ENCODE results near the gene GPR108.

The GPR108 gene

GRCh38 chr19:6736169-6736916 is 1.0 kb downstream of the GPR108 start:
- peak; percentile 72 for DNase-seq

DNA sequence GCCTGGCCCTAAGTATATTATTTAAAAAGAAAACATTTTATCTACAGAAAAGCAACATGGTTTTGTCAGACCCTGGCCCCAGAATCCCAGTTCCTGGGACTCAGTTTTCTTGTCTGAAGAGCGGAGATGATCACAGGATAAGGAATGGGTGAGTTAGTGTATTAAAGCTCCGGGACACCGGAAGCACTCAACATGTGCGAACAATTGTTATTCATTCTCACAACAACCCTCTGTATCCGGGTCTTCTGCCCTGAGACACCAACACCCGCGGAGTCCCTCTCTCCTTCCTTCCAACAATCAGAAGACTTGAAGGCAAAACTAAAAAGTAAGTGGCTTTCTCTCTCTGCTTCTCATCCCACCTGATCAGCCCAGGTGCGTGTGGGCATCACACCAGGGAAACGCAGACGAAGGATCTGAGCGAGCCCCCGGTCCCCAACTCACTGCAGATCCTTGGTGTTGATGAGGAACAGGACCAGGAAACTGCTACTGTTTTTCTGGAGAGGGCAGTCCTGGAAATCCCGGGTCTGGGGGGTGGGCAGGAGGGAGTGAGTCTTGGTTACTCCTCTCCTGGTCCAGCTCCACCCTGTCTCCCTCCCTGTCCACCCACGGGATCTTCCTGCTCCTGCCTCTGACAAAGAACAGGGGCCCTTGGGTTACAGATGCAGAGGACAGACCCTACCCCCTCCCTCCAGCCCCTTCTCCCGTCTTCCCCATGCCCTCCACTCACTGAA is 2.0 kb downstream of the GPR108 start:
- DNase-seq, result no peak

DNA sequence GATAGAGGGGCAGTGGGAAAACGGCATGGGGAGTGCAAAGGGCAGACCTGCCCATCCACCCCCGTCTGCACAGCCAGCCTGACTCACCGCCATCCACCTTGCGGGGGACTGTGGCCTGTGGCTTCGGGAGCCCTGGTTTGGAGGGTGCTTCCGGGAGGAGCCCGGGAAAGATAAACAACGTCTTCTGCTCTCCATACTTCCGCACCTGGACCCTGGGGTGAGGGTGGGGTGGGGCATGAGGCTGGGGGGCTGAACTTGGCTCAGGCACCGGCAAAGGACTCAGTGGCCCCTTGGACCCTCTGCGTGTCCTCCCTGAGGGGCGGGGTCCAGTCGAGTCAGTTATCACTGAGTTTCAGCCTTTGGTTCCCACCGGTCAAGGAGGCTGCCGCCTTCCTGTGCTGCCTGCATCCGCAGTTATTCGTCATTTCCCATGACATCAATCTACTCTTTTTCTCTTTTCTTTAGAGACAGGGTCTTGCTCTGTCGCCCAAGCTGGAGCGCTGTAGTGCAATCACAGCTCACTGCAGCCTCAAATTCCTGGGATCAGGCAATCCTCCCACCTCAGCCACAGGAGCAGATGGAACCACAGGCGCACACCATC is 3.2 kb downstream of the GPR108 start:
- no peak for DNase-seq

DNA sequence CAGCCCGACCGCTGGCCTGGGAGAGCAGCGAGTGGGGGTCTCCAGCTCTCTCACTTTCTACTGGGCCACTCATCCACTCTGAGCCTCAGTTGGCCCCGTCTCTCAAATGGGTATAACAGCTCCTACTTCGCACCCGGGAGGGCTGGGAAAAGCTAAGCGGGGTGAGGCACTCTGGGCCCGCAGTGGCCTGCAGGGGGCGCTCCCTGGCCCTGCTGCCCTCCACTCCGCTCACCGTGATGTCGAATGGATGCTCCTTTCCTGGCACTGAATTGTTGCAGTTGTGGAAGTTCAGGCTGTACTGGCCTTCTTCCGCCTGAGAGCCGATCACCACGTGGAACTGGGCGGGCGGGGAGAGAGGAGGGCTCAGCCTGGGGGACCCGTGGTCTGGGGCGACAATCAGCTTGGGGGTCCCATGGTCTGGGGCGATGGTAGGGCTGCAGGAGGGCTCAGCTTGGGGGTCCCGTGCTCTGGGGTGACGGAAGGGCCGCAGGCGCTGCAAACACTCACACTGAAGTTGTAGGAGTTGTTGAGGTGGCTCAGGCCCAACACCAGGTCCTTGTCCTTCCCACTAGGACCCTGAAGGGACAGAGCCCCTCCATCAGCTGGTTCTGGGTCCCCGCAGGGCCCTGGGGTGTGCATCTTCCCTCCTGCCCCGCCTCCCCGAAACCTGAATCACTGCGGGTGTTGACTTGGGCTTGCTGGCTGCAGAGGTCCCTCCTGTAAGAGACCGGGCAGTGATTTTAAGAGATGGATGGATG is 3.9 kb downstream of the GPR108 start:
- no peak for DNase-seq

DNA sequence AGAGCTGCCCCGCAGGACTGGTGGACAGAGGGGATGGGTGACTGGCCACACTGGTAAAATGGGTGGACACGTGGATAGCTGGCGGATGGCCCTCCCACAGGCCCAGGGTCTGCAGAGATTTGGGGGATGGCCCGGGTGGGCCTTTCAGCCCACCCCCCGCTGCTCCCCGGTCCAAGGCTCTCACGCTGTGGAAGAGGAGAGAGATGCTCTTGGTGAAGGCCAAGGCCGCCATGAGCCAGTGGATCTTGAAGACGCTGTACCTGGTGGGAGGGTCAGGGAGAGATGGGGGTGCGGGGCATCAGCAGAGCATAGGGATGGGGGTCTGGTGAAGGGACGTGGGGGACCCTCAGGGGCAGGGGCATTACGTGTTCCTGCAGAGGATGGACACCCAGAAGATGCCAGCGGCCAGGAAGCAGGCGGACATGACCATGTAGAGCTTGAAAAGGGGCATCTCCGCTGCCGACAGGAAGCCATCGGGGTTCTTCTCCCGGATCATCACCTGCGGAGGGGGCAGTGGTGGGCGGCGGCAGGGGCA is 4.5 kb downstream of the GPR108 start:
- DNase-seq, result no peak

- DNase-seq, result no peak
These were observed 5.6 kb downstream of the GPR108 start for GRCh38 chr19:6731822-6732221.

GRCh38 chr19:6730941-6731670 is 6.3 kb downstream of the GPR108 start:
- no peak for DNase-seq

GRCh38 chr19:6730153-6730804 is 7.1 kb downstream of the GPR108 start:
- DNase-seq, result no peak

GRCh38 chr19:6729573-6730152 is 7.7 kb downstream of the GPR108 start:
- no peak for DNase-seq

DNA sequence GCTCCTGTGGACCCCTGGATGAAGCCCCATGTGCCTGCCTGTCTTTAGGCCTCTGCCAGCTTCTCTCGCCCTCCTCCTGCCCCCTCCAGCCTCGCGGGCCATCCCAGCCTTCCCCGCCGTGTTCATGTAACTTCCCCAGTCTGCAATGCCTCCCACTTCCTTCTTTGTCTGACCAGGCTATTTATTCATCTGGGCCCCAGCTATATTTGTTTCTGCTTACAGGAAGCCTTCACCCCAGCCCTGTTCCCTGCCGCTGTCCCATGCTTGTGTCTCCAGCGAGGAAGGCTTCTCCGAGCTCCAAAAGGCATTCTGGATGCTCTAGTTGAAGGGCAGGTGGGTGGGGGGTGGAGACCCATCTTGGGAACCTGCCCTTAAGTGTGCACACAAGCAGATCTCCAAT is 9.0 kb downstream of the GPR108 start:
- peak; percentile 8 for DNase-seq

DNA sequence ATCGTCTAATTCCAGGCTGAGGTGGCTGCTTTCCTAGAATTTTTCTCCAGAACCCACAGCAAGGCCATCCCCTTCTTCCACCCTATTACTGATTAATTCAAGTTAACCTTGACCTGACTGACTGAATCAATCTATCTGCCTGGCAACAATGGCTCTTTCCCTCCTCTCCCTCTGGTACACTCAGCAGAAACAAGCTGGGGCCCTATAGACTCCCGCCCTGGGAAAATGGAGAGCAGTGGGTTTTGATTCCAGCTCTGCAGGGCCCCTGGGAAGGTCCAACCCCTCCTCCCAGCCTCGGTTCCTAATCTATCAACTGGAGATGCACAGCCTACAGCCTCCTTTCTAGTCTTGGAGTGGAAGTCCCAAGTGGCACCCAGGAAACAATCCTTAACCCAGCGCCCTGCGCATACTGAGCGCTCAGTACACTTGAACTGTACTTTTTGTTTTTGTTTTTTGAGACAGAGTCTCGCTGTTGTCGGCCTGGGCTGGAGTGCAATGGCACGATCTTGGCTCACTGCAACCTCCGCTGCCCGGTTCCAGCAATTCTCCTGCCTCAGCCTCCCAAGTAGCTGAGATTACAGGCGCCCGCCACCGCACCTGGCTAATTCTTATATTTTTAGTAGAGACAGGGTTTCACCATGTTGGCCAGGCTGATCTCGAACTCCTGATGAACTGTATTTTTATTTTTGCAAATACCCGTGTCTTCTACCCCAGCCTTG is 11.7 kb downstream of the GPR108 start:
- DNase-seq, result no peak

GRCh38 chr19:6724631-6725492 is 12.5 kb downstream of the GPR108 start:
- no peak for DNase-seq

DNA sequence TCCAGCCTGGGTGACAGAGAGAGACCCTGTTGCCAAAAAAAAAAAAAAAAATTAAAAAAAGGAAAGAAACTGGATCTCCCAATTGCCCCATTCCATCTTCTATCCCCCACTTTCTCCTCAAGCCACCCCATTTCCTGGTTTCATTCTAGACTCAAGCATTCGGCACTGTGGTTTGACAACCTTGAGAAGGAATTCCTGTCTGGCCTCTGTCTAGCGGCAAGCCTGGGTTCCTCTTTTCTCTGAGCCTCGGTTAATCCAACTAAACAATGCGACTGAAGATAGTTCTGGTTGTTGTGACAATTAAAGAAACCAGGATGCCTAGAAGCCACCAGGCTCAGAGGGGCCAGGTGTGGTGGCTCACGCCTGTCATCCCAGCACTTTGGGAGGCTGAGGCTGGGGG is 13.6 kb downstream of the GPR108 start:
- no peak for DNase-seq

- no peak for DNase-seq
These were observed 14.2 kb downstream of the GPR108 start for GRCh38 chr19:6723108-6723618.

GRCh38 chr19:6721773-6722172 is 15.6 kb downstream of the GPR108 start:
- DNase-seq, result no peak

- no peak for DNase-seq
These were observed 16.3 kb downstream of the GPR108 start for GRCh38 chr19:6721138-6721474.

- no peak for DNase-seq
These were observed 16.8 kb downstream of the GPR108 start, which contains the start of gene C3 for GRCh38 chr19:6720369-6721137. Gene C3, minus strand, starts transcription at chr19:6720650. Its CDS starts 61 bp downstream, at chr19:6720589.

DNA sequence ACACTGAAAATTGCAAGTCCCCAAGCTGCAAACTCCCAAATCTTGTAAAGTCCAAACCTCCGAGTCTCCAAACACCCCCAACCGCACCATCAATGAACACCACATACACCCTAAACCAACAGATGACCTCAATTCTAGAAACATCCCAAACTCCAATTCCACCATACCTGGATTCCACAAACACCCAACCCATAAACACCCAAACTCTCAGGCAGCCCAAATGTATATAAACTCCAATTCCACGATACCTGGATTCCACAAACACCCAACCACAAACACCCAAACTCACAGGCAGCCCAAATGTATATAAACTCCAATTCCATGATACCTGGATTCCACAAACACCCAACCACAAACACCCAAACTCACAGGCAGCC is 17.4 kb downstream of the GPR108 start:
- DNase-seq, result no peak

- DNase-seq, result no peak
These were observed 17.9 kb downstream of the GPR108 start for GRCh38 chr19:6719540-6719861.
